K562 (cell line): Measurements from ENCODE around the gene PLAC9. TPM values are rescaled to one million over a fixed set of nuclear protein-coding genes. Genes with fewer than 3 reads are reported as not detected.
A peak's percentile ranks its signal among the peaks of the same experiment; 100 is the strongest.

Experiments used
- CBFA2T2 ChIP-seq: fragments of 450-650 bp; conservative IDR thresholded peaks from 2 replicates; pipeline ENCODE4 v1.6.1; 2017; ENCODE audit warnings: mild to moderate bottlenecking
- CEBPZ ChIP-seq: fragments of 150-350 bp; IDR thresholded peaks from 2 replicates; pipeline ENCODE4 v1.6.1; 2014; ENCODE audit warnings: low read depth, mild to moderate bottlenecking, low read length, borderline replicate concordance
- GATAD2A ChIP-seq: fragments of 450-650 bp; IDR thresholded peaks from 2 replicates; pipeline ENCODE4 v1.6.1; 2017
- MCM5 ChIP-seq: fragments of 450-650 bp; IDR thresholded peaks from 2 replicates; pipeline ENCODE4 v1.6.1; 2016; ENCODE audit warnings: low read depth
- NUFIP1 ChIP-seq: fragments of 450-650 bp; IDR thresholded peaks from 2 replicates; pipeline ENCODE4 v1.6.1; 2018; ENCODE audit not compliant: partially characterized antibody
- RCOR1 ChIP-seq, 2 experiments: IDR thresholded peaks; 2 replicates each; pipeline ENCODE4 v1.6.1; 2012; ENCODE audit warnings: low read depth in 2 of 2, low read length in 2 of 2, borderline replicate concordance in 1 of 2, improper control_type of control experiment in 1 of 2
- SMAD1 ChIP-seq: fragments of 150-350 bp; IDR thresholded peaks from 2 replicates; pipeline ENCODE4 v1.6.1; 2014; ENCODE audit warnings: low read length, low read depth; ENCODE audit not compliant: partially characterized antibody
- ZKSCAN8 ChIP-seq: fragments of 200-800 bp; sonication (Bioruptor generic); IDR thresholded peaks from 2 replicates; pipeline ENCODE4 v1.6.1; 2016; ENCODE audit warnings: missing genetic modification characterization, missing compliant biosample characterization
- ZNF311 ChIP-seq: fragments of 250-450 bp; sonication (Bioruptor Pico); IDR thresholded peaks from 2 replicates; pipeline ENCODE4 v1.4.0; 2020; ENCODE audit warnings: mild to moderate bottlenecking, moderate library complexity
- polyA plus RNA-seq, 8 experiments: library from polyadenylated mRNA; depleted of rRNA in 4 of 8; stranded (reverse) in 5 of 8; unstranded in 3 of 8; fragments of >200 nt; fragmentation: Nextera tagmentation in 2 of 8; fragmentation: Illumina TruSeq in 1 of 8; extraction: Ambion mirVana in 2 of 8; extraction: Trizol in 1 of 8; gene quantifications; 2 replicates each; pipeline versions ENCODE4 v1.2.1 to v1.2.3, GENCODE V29; 2011 to 2014; ENCODE audit warnings: inconsistent platforms in 1 of 8, missing spikeins in 1 of 8
- total RNA-seq, 7 experiments: library from RNA; depleted of rRNA in 6 of 7; stranded (reverse); fragments of >200 nt in 6 of 7; fragmentation: Illumina TruSeq in 2 of 7; extraction: Trizol in 2 of 7; gene quantifications; 2 replicates each; pipeline versions ENCODE4 v1.2.1 to v1.2.3, GENCODE V29; 2011 to 2021; ENCODE audit warnings: low replicate concordance in 1 of 7
- TF ChIP-seq, protein P1 (sequence below): sonication (generic); formaldehyde crosslinking; IDR thresholded peaks from 2 replicates; pipeline ENCODE4 v1.8.0; 2022; ENCODE audit warnings: mild to moderate bottlenecking, low read depth, missing genetic modification reagents
- TF ChIP-seq, protein P2 (sequence below): fragments of 450-650 bp; IDR thresholded peaks from 2 replicates; pipeline ENCODE4 v1.6.1; 2016; ENCODE audit warnings: borderline replicate concordance
- TF ChIP-seq, protein P3 (sequence below): fragments of 450-650 bp; IDR thresholded peaks from 2 replicates; pipeline ENCODE4 v1.6.1; 2017; ENCODE audit warnings: mild to moderate bottlenecking, moderate library complexity
- TF ChIP-seq, protein P4 (sequence below): sonication (generic); formaldehyde crosslinking; IDR thresholded peaks from 2 replicates; pipeline ENCODE4 v1.8.0; 2023; ENCODE audit warnings: missing genetic modification reagents, mild to moderate bottlenecking, borderline replicate concordance

PLAC9 gene
- total and polyA plus RNA-seq, 9 of the 15 experiments (the other 6 are each of a cell fraction or from before 2014, with no cell fraction given): not detected

DNA sequence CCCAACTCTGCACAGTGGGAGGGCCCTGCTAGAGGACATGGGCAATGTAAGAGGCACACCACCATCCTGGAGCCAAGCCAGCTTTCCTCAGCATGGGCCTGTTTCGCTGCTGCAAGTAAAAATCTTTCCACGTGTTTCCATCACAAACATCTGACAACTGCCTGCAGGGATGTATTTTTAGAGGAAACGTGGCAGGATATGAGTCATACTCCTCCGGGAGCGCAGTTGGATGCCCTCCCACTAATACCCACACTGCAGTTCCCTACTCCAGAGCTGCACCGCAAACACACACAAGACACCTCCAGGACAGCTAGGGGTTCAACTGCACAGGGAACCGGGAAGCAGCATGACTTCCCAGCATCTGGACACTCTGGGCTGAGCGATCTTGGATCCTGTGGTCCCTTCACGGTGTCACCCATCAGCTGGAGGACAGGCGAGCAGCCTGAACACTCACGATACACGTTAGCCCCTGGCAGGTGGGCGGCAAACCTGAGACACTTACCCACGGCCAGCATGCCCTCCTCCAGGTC is 26.1 kb downstream of the PLAC9 start (continued):
- TF ChIP-seq CEBPZ: no peak
- no peak for TF ChIP-seq ZNF311 (CRISPR knock-in tag)
- TF ChIP-seq SMAD1: no peak
- TF ChIP-seq ZKSCAN8: no peak
- TF ChIP-seq RCOR1 (IDR thresholded peaks at IDR 0.05; ENCODE audit: borderline replicate concordance in 1 of 2, low read depth in 2 of 2, low read length in 2 of 2): peak in 1 of 2 experiments; percentile 60; a peak in 1 of 4 replicates
- TF ChIP-seq CBFA2T2: no peak
- TF ChIP-seq, protein P1, sequence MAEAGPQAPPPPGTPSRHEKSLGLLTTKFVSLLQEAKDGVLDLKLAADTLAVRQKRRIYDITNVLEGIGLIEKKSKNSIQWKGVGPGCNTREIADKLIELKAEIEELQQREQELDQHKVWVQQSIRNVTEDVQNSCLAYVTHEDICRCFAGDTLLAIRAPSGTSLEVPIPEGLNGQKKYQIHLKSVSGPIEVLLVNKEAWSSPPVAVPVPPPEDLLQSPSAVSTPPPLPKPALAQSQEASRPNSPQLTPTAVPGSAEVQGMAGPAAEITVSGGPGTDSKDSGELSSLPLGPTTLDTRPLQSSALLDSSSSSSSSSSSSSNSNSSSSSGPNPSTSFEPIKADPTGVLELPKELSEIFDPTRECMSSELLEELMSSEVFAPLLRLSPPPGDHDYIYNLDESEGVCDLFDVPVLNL (CRISPR knock-in tag): no peak
- TF ChIP-seq, protein P2, sequence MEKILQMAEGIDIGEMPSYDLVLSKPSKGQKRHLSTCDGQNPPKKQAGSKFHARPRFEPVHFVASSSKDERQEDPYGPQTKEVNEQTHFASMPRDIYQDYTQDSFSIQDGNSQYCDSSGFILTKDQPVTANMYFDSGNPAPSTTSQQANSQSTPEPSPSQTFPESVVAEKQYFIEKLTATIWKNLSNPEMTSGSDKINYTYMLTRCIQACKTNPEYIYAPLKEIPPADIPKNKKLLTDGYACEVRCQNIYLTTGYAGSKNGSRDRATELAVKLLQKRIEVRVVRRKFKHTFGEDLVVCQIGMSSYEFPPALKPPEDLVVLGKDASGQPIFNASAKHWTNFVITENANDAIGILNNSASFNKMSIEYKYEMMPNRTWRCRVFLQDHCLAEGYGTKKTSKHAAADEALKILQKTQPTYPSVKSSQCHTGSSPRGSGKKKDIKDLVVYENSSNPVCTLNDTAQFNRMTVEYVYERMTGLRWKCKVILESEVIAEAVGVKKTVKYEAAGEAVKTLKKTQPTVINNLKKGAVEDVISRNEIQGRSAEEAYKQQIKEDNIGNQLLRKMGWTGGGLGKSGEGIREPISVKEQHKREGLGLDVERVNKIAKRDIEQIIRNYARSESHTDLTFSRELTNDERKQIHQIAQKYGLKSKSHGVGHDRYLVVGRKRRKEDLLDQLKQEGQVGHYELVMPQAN: peak; percentile 67; the same call in 1 of the 2 replicates
- no peak for TF ChIP-seq NUFIP1
- no peak for TF ChIP-seq MCM5
- TF ChIP-seq, protein P3, sequence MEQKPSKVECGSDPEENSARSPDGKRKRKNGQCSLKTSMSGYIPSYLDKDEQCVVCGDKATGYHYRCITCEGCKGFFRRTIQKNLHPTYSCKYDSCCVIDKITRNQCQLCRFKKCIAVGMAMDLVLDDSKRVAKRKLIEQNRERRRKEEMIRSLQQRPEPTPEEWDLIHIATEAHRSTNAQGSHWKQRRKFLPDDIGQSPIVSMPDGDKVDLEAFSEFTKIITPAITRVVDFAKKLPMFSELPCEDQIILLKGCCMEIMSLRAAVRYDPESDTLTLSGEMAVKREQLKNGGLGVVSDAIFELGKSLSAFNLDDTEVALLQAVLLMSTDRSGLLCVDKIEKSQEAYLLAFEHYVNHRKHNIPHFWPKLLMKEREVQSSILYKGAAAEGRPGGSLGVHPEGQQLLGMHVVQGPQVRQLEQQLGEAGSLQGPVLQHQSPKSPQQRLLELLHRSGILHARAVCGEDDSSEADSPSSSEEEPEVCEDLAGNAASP: no peak
- TF ChIP-seq, protein P4, sequence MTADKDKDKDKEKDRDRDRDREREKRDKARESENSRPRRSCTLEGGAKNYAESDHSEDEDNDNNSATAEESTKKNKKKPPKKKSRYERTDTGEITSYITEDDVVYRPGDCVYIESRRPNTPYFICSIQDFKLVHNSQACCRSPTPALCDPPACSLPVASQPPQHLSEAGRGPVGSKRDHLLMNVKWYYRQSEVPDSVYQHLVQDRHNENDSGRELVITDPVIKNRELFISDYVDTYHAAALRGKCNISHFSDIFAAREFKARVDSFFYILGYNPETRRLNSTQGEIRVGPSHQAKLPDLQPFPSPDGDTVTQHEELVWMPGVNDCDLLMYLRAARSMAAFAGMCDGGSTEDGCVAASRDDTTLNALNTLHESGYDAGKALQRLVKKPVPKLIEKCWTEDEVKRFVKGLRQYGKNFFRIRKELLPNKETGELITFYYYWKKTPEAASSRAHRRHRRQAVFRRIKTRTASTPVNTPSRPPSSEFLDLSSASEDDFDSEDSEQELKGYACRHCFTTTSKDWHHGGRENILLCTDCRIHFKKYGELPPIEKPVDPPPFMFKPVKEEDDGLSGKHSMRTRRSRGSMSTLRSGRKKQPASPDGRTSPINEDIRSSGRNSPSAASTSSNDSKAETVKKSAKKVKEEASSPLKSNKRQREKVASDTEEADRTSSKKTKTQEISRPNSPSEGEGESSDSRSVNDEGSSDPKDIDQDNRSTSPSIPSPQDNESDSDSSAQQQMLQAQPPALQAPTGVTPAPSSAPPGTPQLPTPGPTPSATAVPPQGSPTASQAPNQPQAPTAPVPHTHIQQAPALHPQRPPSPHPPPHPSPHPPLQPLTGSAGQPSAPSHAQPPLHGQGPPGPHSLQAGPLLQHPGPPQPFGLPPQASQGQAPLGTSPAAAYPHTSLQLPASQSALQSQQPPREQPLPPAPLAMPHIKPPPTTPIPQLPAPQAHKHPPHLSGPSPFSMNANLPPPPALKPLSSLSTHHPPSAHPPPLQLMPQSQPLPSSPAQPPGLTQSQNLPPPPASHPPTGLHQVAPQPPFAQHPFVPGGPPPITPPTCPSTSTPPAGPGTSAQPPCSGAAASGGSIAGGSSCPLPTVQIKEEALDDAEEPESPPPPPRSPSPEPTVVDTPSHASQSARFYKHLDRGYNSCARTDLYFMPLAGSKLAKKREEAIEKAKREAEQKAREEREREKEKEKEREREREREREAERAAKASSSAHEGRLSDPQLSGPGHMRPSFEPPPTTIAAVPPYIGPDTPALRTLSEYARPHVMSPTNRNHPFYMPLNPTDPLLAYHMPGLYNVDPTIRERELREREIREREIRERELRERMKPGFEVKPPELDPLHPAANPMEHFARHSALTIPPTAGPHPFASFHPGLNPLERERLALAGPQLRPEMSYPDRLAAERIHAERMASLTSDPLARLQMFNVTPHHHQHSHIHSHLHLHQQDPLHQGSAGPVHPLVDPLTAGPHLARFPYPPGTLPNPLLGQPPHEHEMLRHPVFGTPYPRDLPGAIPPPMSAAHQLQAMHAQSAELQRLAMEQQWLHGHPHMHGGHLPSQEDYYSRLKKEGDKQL: no peak
- no peak for TF ChIP-seq GATAD2A
